ENCODE measurements around the gene PRELID2. TPM values are rescaled to one million over a fixed set of nuclear protein-coding genes. Genes with fewer than 3 reads are reported as not detected.
"Not testable (repeated sequence)": the region's sequence is repeated elsewhere in the genome, so short reads cannot be mapped to it uniquely, and the experiment has no call there.

Gene PRELID2
- polyA plus RNA-seq, 4 donors, result 7.2 to 9.1 (median 7.9) TPM

DNA sequence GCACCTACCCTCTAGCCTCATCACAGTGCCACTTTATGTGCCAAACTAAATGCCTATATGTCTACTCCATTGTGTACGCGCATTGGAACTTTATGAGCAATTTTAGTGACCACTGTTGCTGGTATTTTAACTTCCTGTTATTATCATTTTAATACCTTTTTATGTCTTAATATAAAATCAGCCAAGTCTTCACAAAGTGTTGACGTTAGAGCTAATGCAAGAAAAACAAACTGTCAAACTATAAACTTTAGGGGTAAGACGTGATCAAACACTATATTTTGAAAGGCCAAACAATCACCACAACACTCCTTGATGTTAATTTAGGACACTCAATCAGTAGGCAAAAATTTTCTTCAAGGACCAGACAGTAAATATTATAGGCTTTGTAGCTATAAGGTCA, 73.9 kb downstream of the PRELID2 start:
- DNase-seq (ENCODE audit: low read depth in 4 of 4, low spot score in 2 of 4), result no peak

DNA sequence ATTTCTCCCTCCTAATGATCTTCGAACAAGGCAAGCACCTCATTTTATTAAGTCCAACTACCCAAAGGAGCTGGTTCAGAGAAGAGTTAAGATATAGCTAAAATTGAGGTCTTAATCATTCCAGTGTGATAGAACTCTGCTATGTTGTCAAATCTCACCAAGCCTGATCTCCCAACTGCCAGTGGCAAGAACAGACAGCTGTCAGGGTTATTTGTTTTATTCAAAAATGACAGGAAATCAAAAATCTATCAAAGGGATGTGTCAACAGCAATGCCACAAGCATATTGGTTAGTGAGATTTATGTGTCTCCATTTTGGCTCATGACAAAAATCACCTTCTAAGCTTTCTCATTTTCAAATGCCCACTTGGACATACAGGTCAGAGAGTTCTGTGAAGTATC, 74.5 kb downstream of the PRELID2 start:
- no peak for DNase-seq (ENCODE audit: low read depth in 4 of 4, low spot score in 2 of 4)

DNA sequence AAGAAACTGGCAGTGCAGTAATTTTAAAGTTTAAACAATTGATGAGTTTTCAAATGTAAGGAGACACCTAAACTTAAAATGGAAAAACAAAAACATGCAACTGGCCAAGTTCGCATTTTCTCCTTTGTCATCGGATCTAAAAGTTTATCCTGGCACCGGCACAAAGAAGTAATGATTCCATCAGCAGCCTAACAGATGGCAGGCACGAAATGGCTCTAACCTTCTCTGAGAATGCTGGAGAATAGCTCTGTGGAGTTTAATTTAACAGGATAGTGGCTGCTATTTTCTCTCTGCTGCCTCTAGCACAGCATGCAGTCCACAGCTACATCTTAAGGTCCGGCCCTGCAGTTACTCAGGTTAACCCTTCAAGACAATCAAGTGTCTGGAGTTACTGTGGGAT, 82.2 kb downstream of the PRELID2 start:
- no peak for DNase-seq (ENCODE audit: low read depth in 4 of 4, low spot score in 2 of 4)

DNA sequence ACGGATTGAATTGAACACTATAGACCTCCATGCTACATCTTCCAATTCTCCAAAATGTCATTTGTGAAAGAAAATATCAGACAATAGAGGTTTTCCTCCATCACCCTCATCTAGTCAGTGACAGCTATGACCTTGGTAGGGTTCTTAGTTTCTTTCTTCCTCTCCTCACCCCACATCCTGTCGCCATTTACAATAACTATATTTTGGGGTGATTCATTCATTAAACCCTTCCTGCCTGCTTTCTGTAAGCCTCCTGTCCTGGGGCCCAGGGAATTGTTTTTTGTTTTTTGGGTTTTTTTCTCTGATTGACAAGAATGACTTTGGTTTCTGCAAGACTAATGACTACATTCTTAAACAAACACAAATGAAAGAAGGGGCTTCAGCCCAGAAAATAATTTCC, 82.6 kb downstream of the PRELID2 start:
- no peak for DNase-seq (ENCODE audit: low read depth in 4 of 4, low spot score in 2 of 4)

DNA sequence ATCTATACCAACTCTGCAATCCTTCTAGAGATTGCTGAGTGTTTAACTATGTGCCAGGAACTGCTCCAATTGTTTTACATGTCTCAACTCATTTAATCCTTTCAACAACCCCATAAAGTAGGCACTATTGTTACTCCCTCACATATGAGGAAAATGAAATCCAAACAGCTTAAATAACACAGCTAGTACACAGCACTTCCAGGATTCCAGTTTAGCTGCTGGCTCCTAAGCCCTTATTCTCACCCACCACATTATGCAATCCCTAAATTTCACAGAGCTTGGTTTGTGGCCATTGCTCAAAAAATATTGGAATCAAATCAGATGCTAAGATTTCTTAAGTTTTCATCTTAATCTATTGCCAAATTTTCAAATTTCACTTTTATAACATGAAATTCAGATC, 84.9 kb downstream of the PRELID2 start:
- DNase-seq (ENCODE audit: low read depth in 4 of 4, low spot score in 2 of 4), result no peak

DNA sequence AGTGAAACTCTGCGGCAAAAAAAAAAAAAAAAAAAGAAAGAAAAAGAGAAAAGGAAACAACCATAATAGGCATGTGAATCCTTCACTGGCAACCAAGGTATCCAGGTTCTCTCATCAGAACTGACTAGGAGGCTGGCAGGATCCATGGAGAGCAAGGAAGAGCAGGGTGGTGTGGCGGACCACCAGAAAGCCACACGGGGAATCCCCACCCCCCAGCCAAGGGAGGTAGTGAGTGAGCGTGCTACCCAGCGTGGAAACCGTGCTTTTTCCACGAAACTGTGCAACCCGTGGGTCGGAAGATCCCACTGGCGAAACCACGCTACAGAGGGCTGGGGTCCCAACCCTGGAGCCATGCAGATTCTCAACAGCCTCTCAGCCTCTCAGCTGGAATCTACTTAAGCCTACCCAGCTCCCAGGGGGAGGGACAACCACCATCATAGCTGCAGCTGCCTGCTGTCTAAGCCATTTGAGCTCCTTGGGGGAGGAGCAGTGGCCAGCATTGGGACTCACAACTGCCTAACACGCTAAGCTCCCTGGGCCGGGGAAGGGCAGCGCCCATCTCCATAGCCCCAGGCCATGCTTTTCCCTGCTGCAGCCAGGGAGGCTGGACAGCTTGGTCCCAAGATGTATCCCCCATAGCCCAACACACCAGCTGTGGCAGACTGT, 91.6 kb downstream of the PRELID2 start:
- DNase-seq (ENCODE audit: low read depth in 4 of 4, low spot score in 2 of 4), result no peak

DNA sequence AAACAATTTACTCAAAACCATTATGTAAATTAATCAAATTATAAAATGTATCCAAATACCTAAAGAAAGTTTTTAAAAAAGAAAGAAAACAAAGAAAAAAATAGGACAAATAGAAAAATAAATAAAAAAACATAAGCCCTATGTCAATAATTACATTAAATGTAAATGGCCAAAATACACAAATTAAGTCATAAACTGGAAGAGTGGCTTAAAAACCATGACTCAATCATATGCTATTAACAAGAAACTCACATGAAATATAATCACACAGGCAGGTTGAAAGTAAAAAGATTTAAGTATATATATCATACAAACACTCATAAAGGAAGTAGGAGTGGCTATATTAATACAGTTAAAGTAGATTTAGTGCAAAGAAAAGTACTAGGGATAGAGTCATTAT, 95.3 kb downstream of the PRELID2 start:
- no peak for DNase-seq (ENCODE audit: low read depth in 4 of 4, low spot score in 2 of 4)

DNA sequence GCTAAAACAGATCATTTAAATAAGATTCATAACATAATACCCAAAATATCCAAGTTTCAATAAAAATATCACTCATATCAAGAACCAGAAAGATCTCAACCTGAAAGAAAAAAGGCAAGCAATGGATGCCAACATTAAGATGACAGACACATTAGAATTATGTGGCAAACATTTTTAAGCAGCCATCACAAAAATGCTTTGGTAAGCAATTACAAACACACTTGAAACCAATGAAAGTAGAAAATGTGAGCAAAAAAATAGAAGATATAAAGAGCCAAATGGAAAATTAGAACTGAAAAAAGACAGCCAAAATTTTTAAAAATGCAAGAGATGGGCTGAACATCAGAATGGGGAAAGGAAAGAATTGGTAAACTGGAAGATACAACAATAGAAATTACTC, 96.9 kb downstream of the PRELID2 start:
- DNase-seq (ENCODE audit: low read depth in 4 of 4, low spot score in 2 of 4), result no peak

DNA sequence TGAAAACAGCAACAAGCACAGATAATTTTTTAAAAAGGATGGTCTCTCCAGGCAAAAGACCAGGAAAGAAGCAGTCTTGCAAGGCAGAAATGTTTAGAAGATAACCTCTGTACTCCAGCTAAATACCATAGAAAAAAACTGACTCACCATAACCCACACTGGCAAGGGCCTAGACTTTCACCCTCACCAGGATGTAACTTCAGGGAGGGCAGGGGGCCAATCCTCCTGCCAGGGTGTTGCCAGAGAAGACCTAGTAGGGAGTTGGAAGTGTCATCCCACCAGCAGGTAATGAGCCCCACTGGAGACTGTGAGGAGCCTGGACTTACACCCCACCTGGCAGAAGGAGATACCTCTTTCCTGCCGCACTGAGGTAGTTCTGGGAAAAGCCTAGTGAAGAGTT, 97.6 kb downstream of the PRELID2 start:
- no peak for DNase-seq (ENCODE audit: low read depth in 4 of 4, low spot score in 2 of 4)

DNA sequence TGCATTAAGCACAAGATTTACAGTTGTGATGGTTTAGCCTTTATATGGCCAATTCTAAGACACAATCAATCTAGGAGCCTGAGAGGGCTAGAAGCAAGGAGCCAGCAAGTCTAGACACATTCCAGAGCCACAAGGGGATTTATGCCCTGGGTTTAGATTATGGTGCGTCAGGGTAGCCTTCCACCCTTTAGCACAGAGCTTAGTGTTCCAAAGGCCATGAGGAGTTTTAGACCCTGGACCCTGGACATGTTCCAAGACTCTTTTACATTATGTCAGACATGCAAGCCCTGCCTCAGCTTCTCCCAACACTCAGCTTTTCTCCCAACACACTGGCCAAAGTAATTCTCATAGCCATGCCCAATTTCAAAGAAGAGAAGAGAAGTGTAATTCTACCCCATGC, 105.2 kb downstream of the PRELID2 start:
- DNase-seq (ENCODE audit: low read depth in 4 of 4, low spot score in 2 of 4), result not testable (repeated sequence)

DNA sequence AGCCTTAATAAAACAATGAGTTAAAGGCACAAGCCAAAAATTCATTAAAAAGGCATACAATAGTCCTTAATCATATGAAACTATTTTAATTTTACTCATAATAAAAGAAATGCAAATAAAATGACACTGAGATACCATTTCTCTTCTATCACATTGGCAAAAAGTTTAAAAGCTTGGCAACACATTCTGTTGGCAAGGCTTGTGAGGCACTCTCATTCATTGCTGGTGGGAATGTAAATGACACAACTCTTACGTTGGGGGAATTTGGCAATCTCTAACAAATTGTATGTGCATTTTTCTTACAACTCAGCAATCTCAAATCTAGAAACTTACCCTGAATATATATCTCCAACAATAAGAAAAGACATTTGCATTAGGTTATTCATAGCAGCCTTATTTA, 111.6 kb downstream of the PRELID2 start:
- DNase-seq (ENCODE audit: low read depth in 4 of 4, low spot score in 2 of 4), result no peak

DNA sequence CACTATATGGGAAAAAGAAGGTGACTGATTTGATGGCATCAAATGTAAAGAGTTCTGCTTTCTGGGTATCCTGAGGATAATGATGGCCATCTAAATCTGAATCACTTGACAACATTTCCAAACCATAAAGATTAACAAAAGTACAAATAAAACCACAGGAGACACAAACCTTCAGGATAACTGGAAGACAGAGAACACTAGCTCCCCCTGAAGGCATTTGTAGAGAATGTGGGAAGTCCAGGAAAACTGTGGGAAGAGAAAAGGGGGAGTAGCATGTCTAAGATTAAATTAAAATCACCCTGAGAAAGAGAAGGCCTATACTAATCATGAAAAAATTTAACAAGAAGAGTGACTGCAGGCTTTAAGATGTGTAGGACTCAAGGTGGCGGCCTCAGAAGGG, 116.2 kb downstream of the PRELID2 start:
- DNase-seq (ENCODE audit: low read depth in 4 of 4, low spot score in 2 of 4), result no peak

DNA sequence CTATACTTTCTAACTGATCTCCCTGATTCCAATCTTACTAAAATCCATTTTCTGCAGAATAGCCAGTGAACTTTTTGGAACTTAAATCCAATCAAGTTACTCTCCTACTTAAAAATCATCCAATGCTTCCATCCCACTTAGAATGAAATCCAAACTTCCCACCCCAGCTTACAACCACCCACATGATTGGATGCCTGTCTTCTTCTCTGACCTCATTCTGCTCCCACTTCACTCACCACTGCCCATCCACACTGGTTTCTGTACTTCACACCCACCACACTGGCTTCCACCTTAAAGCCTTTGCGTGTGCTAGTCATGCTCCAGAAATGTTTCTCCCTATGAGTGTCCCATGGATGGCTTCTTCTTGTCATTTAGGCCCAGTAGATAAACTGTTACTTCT, 119.7 kb downstream of the PRELID2 start:
- no peak for DNase-seq (ENCODE audit: low read depth in 4 of 4, low spot score in 2 of 4)

DNA sequence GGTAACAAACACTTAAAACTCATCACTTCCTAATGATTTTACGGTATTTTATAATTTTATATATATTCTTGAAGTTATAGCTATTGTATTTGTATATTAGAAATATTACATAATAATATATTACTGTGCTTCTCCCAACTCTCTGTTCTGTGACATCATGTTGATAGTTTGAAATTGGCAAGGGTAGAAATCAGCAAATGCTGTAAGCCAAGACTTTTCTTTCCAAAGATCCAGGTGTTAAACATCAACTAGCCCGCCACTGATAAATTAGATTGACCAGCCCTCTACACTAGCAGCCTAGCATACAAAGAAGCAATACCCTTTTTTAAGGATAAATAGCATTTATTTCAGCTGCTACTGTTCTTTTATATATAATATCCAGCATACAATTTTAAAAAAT, 122.9 kb downstream of the PRELID2 start:
- DNase-seq (ENCODE audit: low read depth in 4 of 4, low spot score in 2 of 4), result no peak

DNA sequence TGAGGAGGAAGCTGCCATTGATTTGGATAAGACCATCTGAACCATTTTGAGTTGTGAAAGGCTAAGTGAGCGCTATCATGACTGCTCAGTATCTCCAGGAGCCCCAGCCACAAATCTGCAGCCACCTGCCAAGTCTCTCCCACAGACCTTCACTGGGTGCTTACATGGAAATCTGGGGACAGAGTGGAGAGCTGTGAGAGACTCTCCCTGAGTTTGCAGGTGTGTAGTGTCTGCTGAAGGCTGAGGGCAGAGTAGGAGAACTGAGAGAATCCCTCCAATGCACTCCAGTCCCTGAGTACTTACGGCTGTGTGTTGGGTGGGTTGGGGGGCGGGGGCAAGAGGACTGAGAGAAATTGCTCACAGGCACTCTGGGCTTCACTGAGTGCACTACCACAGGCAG, 123.7 kb downstream of the PRELID2 start:
- DNase-seq (ENCODE audit: low read depth in 4 of 4, low spot score in 2 of 4), result no peak

Other genes with a start within 250 kb of the PRELID2 start
- under 1 TPM in 1 of 4 donors, not detected in 3; 0.08 TPM for gene GRXCR2, start 37.7 kb upstream of the PRELID2 start, polyA plus RNA-seq (ENCODE audit: insufficient read length in 4 of 4)
- gene SH3RF2, start 101.2 kb upstream of the PRELID2 start, polyA plus RNA-seq (ENCODE audit: insufficient read length in 4 of 4), result 1 to 10 TPM; 3.9 to 7.7 (median 5.4) TPM

Measured in left renal cortex interstitium (tissue), 4 donors.